Measurements from ENCODE around the gene CAVIN4. TPM values are rescaled to one million over a fixed set of nuclear protein-coding genes. Genes with fewer than 3 reads are reported as not detected.
A peak's percentile ranks its signal among the peaks of the same experiment; 100 is the strongest.

CAVIN4 gene
- total and polyA plus RNA-seq, 2 donors (not counting 1 experiment from before 2014, with no cell fraction given), result 0.50 to 1.5 TPM

GRCh38 chr9:100591639-100592412 lies 13.9 kb downstream of the CAVIN4 start:
- no peak overlapping the region for H3K4me3 ChIP-seq (replicated peaks in 1 of 4; ENCODE audit: control extremely low read depth in 1 of 4, insufficient read depth in 1 of 4, low read depth in 3 of 4, low read length in 4 of 4)
- DNase-seq (ENCODE audit: low read depth in 2 of 2), result no peak
- no peak overlapping the region for H3K4me2 ChIP-seq (ENCODE audit: extremely low read depth, insufficient read depth, low read length)
- H3K9ac ChIP-seq (ENCODE audit: insufficient read depth, low read length), result no peak overlapping the region
- H3K9me3 ChIP-seq (ENCODE audit: control insufficient read depth, insufficient read depth, low read depth, low read length), result no peaks in the 10 kb centered on the region
- TF ChIP-seq EZH2 (IDR thresholded peaks at IDR 0.05; ENCODE audit: low read length, missing control alignments), result no peak
- TF ChIP-seq CTCF (conservative IDR thresholded peaks at IDR 0.05 in 1 of 2, IDR thresholded peaks at IDR 0.05 in 1 of 2; ENCODE audit: low read depth in 1 of 2, low read length in 2 of 2), result no peak
- H4K20me1 ChIP-seq (ENCODE audit: control insufficient read depth, extremely low read depth, insufficient read depth, low read length), result no peaks in the 10 kb centered on the region
- no peak overlapping the region for H3K27ac ChIP-seq (ENCODE audit: insufficient read depth, low read length)
- H2AFZ ChIP-seq (ENCODE audit: low read length), result no peak overlapping the region
- no peaks in the 10 kb centered on the region for H3K36me3 ChIP-seq (ENCODE audit: control insufficient read depth, insufficient read depth, low read length)
- H3K4me1 ChIP-seq (ENCODE audit: control insufficient read depth, extremely low read depth, insufficient read depth, low read length), result peaks cover 12% of the 10 kb centered on the region
- no peaks in the 10 kb centered on the region for H3K79me2 ChIP-seq (ENCODE audit: control insufficient read depth, insufficient read depth, low read length)
- no peaks in the 10 kb centered on the region for H3K27me3 ChIP-seq (ENCODE audit: control insufficient read depth, insufficient read depth, low read length)

GRCh38 chr9:100595391-100596199 lies 17.7 kb downstream of the CAVIN4 start:
- Histone ChIP-seq H3K9me3 (ENCODE audit: control insufficient read depth, insufficient read depth, low read depth, low read length) (no peaks in the 10 kb centered on the region), H3K9ac (ENCODE audit: insufficient read depth, low read length) (no peak overlapping the region), H3K27me3 (ENCODE audit: control insufficient read depth, insufficient read depth, low read length) (peaks cover 2% of the 10 kb centered on the region), H3K79me2 (ENCODE audit: control insufficient read depth, insufficient read depth, low read length) (no peaks in the 10 kb centered on the region), H3K36me3 (ENCODE audit: control insufficient read depth, insufficient read depth, low read length) (no peaks in the 10 kb centered on the region), H3K27ac (ENCODE audit: insufficient read depth, low read length) (no peak overlapping the region), H4K20me1 (ENCODE audit: control insufficient read depth, extremely low read depth, insufficient read depth, low read length) (no peaks in the 10 kb centered on the region), H2AFZ (ENCODE audit: low read length) (no peak overlapping the region), H3K4me1 (ENCODE audit: control insufficient read depth, extremely low read depth, insufficient read depth, low read length) (peaks cover 5% of the 10 kb centered on the region), H3K4me2 (ENCODE audit: extremely low read depth, insufficient read depth, low read length) (no peak overlapping the region), H3K4me3 (replicated peaks in 1 of 4; ENCODE audit: control extremely low read depth in 1 of 4, insufficient read depth in 1 of 4, low read depth in 3 of 4, low read length in 4 of 4) (no peak overlapping the region)
- peak; percentile 44 to 71 for DNase-seq (ENCODE audit: low read depth in 2 of 2)
- TF ChIP-seq CTCF (conservative IDR thresholded peaks at IDR 0.05 in 1 of 2, IDR thresholded peaks at IDR 0.05 in 1 of 2; ENCODE audit: low read depth in 1 of 2, low read length in 2 of 2) (peak; percentile 76 to 82), EZH2 (IDR thresholded peaks at IDR 0.05; ENCODE audit: low read length, missing control alignments) (no peak)

GRCh38 chr9:100597236-100597635 lies 19.4 kb downstream of the CAVIN4 start:
- TF ChIP-seq CTCF (conservative IDR thresholded peaks at IDR 0.05 in 1 of 2, IDR thresholded peaks at IDR 0.05 in 1 of 2; ENCODE audit: low read depth in 1 of 2, low read length in 2 of 2) (no peak), EZH2 (IDR thresholded peaks at IDR 0.05; ENCODE audit: low read length, missing control alignments) (peak; percentile 41)
- Histone ChIP-seq H4K20me1 (ENCODE audit: control insufficient read depth, extremely low read depth, insufficient read depth, low read length) (no peaks in the 10 kb centered on the region), H2AFZ (ENCODE audit: low read length) (no peak overlapping the region), H3K9me3 (ENCODE audit: control insufficient read depth, insufficient read depth, low read depth, low read length) (no peaks in the 10 kb centered on the region), H3K79me2 (ENCODE audit: control insufficient read depth, insufficient read depth, low read length) (no peaks in the 10 kb centered on the region), H3K4me3 (replicated peaks in 1 of 4; ENCODE audit: control extremely low read depth in 1 of 4, insufficient read depth in 1 of 4, low read depth in 3 of 4, low read length in 4 of 4) (no peak overlapping the region), H3K36me3 (ENCODE audit: control insufficient read depth, insufficient read depth, low read length) (no peaks in the 10 kb centered on the region), H3K27me3 (ENCODE audit: control insufficient read depth, insufficient read depth, low read length) (peaks cover 2% of the 10 kb centered on the region), H3K27ac (ENCODE audit: insufficient read depth, low read length) (no peak overlapping the region), H3K4me2 (ENCODE audit: extremely low read depth, insufficient read depth, low read length) (no peak overlapping the region), H3K4me1 (ENCODE audit: control insufficient read depth, extremely low read depth, insufficient read depth, low read length) (no peaks in the 10 kb centered on the region), H3K9ac (ENCODE audit: insufficient read depth, low read length) (no peak overlapping the region)
- DNase-seq (ENCODE audit: low read depth in 2 of 2), result no peak

All from fibroblast of lung (primary cell).